SK-N-SH (cell line): ENCODE measurements around the gene WDR27.

Experiments
- POLR2AphosphoS5 ChIP-seq: IDR thresholded peaks from 2 replicates; pipeline ENCODE4 v1.6.1; 2012; ENCODE audit warnings: low read depth, low read length
- TF ChIP-seq, protein P1 (sequence below): fragments of 200-600 bp; sonication (generic); IDR thresholded peaks from 2 replicates; pipeline ENCODE4 v1.6.1; 2017; ENCODE audit warnings: antibody characterized with exemption, mild to moderate bottlenecking, moderate library complexity

GRCh38 chr6:169527306-169527705 lies 174.5 kb downstream of the WDR27 start:
- no peak for TF ChIP-seq POLR2AphosphoS5
- TF ChIP-seq, protein P1, sequence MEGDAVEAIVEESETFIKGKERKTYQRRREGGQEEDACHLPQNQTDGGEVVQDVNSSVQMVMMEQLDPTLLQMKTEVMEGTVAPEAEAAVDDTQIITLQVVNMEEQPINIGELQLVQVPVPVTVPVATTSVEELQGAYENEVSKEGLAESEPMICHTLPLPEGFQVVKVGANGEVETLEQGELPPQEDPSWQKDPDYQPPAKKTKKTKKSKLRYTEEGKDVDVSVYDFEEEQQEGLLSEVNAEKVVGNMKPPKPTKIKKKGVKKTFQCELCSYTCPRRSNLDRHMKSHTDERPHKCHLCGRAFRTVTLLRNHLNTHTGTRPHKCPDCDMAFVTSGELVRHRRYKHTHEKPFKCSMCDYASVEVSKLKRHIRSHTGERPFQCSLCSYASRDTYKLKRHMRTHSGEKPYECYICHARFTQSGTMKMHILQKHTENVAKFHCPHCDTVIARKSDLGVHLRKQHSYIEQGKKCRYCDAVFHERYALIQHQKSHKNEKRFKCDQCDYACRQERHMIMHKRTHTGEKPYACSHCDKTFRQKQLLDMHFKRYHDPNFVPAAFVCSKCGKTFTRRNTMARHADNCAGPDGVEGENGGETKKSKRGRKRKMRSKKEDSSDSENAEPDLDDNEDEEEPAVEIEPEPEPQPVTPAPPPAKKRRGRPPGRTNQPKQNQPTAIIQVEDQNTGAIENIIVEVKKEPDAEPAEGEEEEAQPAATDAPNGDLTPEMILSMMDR: no peak
